Endodermal cell (in vitro differentiated cells): ENCODE data around the gene SMAD7. TPM values are rescaled to one million over a fixed set of nuclear protein-coding genes. Genes with fewer than 3 reads are reported as not detected.

ENCODE experiments used
- DNase-seq: peaks from one replicate; pipeline ENCODE4 v3.0.0-alpha.2; 2017
- H3K27ac ChIP-seq: 2 replicates; pipeline ENCODE4 v1.5.1; 2013; ENCODE audit warnings: mild to moderate bottlenecking, low read depth, low read length, moderate library complexity
- H3K27me3 ChIP-seq: 2 replicates; pipeline ENCODE4 v1.6.1; 2013; ENCODE audit warnings: mild to moderate bottlenecking, low read length, moderate library complexity; ENCODE audit not compliant: insufficient read depth, control insufficient read depth, poor library complexity, severe bottlenecking
- H3K36me3 ChIP-seq: 2 replicates; pipeline ENCODE4 v1.7.0; 2013; ENCODE audit warnings: mild to moderate bottlenecking, low read length, moderate library complexity; ENCODE audit not compliant: control insufficient read depth, insufficient read depth
- H3K4me1 ChIP-seq: one replicate; pipeline ENCODE4 v1.7.0; 2013; ENCODE audit warnings: low read length; ENCODE audit not compliant: control insufficient read depth, insufficient read depth
- H3K4me3 ChIP-seq: 2 replicates; pipeline ENCODE4 v1.5.1; 2013; ENCODE audit warnings: mild to moderate bottlenecking, low read length, moderate library complexity
- H3K9ac ChIP-seq: 2 replicates; pipeline ENCODE4 v1.6.1; 2013; ENCODE audit warnings: mild to moderate bottlenecking, low read length, moderate library complexity; ENCODE audit not compliant: poor library complexity, severe bottlenecking; ENCODE audit errors: extremely low read depth
- H3K9me3 ChIP-seq: 2 replicates; pipeline ENCODE4 v1.6.1; 2013; ENCODE audit warnings: mild to moderate bottlenecking, low read length, moderate library complexity; ENCODE audit not compliant: control insufficient read depth
- H3K27ac Mint-ChIP-seq: 2 replicates; pipeline ENCODE4 v1.8.0; 2020; ENCODE audit warnings: mixed read lengths
- H3K27me3 Mint-ChIP-seq: 2 replicates; pipeline ENCODE4 v1.8.0; 2021; ENCODE audit warnings: mild to moderate bottlenecking, mixed read lengths; ENCODE audit not compliant: insufficient read depth
- H3K36me3 Mint-ChIP-seq: 2 replicates; pipeline ENCODE4 v1.8.0; 2020; ENCODE audit warnings: low read depth, mixed read lengths
- H3K4me1 Mint-ChIP-seq: 2 replicates; pipeline ENCODE4 v1.8.0; 2020; ENCODE audit warnings: mixed read lengths
- H3K4me3 Mint-ChIP-seq: 2 replicates; pipeline ENCODE4 v1.8.0; 2020; ENCODE audit warnings: mild to moderate bottlenecking, moderate library complexity, mixed read lengths
- H3K9me3 Mint-ChIP-seq: 2 replicates; pipeline ENCODE4 v1.8.0; 2020; ENCODE audit warnings: mild to moderate bottlenecking, mixed read lengths
- CTCF ChIP-seq: fragments of 200-600 bp; sonication (generic); conservative IDR thresholded peaks from 2 replicates; pipeline ENCODE4 v1.5.0; 2021; ENCODE audit warnings: antibody characterized with exemption, mild to moderate bottlenecking
- WGBS, 2 experiments: methylation state at CpG; one replicate each; pipeline versions ENCODE4 v1.1.5 to v1.1.7; 2013; ENCODE audit warnings: missing lambda C conversion rate in 2 of 2, mixed read lengths in 1 of 2; ENCODE audit not compliant: insufficient coverage in 1 of 2, insufficient read length in 1 of 2; 5-methylcytosine and 5-hydroxymethylcytosine counted together
- total RNA-seq, 2 donors: library from RNA; stranded (reverse); fragmentation: NEBNext Ultra II Directional in 1 of 2; extraction: Animal tissue kit (Norgen Biotek cat#: 25700) in 1 of 2; gene quantifications; 2 replicates in 1 of 2; 3 replicates in 1 of 2; pipeline ENCODE4 v1.2.1, GENCODE V29; 2021

SMAD7 gene
- total RNA-seq, 2 donors from 2014 or later, result 52.4 to 67.4 TPM

GRCh38 chr18:48908916-48909315 is 41.8 kb downstream of the SMAD7 start:
- no peak overlapping the region for H3K27ac Mint-ChIP-seq
- H3K9me3 Mint-ChIP-seq, result peaks cover 12% of the 10 kb centered on the region
- peaks cover 6% of the 10 kb centered on the region for H3K27me3 Mint-ChIP-seq
- no peaks in the 10 kb centered on the region for H3K27me3 ChIP-seq
- no peak for DNase-seq
- H3K36me3 ChIP-seq, result no peaks in the 10 kb centered on the region
- no peak for TF ChIP-seq CTCF
- peaks cover 3% of the 10 kb centered on the region for H3K36me3 Mint-ChIP-seq
- H3K4me3 Mint-ChIP-seq, result no peak overlapping the region
- H3K9ac ChIP-seq, result no peak overlapping the region
- H3K9me3 ChIP-seq, result peaks cover 9% of the 10 kb centered on the region
- no peaks in the 10 kb centered on the region for H3K4me1 Mint-ChIP-seq
- H3K27ac ChIP-seq, result no peak overlapping the region
- H3K4me1 ChIP-seq, result no peaks in the 10 kb centered on the region
- WGBS, 2 experiments, result 88 to 93% methylated on average over 2 to 3 of the region's 3 CpGs
- H3K4me3 ChIP-seq, result no peak overlapping the region

DNA sequence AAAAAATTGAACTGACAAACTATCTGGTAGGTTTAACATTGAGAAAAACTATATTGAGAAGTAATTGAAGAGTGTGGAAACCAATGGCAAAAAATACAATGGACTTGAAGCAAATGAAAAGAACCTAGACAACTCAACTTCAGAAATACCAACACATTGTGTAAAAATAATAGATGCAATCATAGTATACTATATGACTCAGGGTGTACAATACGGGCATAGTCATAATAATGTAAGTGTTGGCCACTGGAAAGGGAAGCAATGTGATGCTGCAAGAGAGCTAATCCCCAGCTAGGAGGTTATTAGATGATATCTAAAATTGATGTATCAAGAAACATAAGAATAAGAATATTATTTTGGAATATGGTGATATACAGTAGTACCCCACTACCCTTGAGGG is 45.3 kb downstream of the SMAD7 start:
- Mint-ChIP-seq H3K4me1 (no peaks in the 10 kb centered on the region), H3K36me3 (peaks cover 3% of the 10 kb centered on the region), H3K9me3 (peaks cover 13% of the 10 kb centered on the region), H3K4me3 (no peak overlapping the region), H3K27ac (no peak overlapping the region), H3K27me3 (peaks cover 6% of the 10 kb centered on the region)
- 93 to 100% methylated on average over 1 of the region's 1 CpG for WGBS, 2 experiments
- H3K4me3 ChIP-seq, result no peak overlapping the region
- no peak overlapping the region for H3K27ac ChIP-seq
- peaks cover 9% of the 10 kb centered on the region for H3K9me3 ChIP-seq
- H3K4me1 ChIP-seq, result no peaks in the 10 kb centered on the region
- DNase-seq, result no peak
- H3K9ac ChIP-seq, result no peak overlapping the region
- TF ChIP-seq CTCF, result no peak
- H3K27me3 ChIP-seq, result no peaks in the 10 kb centered on the region
- no peaks in the 10 kb centered on the region for H3K36me3 ChIP-seq

GRCh38 chr18:48904847-48905394 is 45.8 kb downstream of the SMAD7 start:
- H3K9me3 Mint-ChIP-seq, result peaks cover 13% of the 10 kb centered on the region
- no peak for TF ChIP-seq CTCF
- H3K4me3 Mint-ChIP-seq, result no peak overlapping the region
- Histone ChIP-seq H3K27me3 (no peaks in the 10 kb centered on the region), H3K9ac (no peak overlapping the region), H3K9me3 (peaks cover 9% of the 10 kb centered on the region), H3K27ac (no peak overlapping the region), H3K36me3 (no peaks in the 10 kb centered on the region), H3K4me1 (no peaks in the 10 kb centered on the region), H3K4me3 (no peak overlapping the region)
- peaks cover 6% of the 10 kb centered on the region for H3K27me3 Mint-ChIP-seq
- 86 to 89% methylated on average over 3 of the region's 3 CpGs for WGBS, 2 experiments
- peaks cover 3% of the 10 kb centered on the region for H3K36me3 Mint-ChIP-seq
- H3K4me1 Mint-ChIP-seq, result no peaks in the 10 kb centered on the region
- H3K27ac Mint-ChIP-seq, result no peak overlapping the region
- DNase-seq, result no peak
